Measurements from ENCODE around the gene BCO1.

BCO1 gene

DNA sequence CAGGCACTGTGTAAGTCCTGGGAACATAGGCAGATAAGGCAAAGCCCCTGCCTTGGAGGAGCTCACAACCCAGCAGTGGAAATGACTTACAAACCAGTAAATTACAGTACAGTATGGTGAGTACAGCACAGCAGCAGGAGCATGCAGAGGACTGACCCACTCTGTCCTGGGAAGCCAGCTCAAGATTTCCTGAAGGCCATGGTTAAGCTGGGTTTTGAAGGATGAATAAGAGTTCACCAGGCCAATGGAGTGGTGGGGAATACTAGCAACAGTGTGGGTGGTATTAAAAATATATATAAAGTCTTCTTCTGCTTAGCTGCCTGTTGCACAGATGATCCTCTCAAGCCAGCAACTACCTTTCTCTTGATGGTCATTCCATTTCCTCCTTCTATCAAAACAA lies 73.3 kb downstream of the BCO1 start:
- no peak for TF ChIP-seq CTCF (IDR thresholded peaks at IDR 0.05; ENCODE audit: low read depth, low read length)
- H3K4me3 ChIP-seq (ENCODE audit: low read depth, low read length), result no peak overlapping the region

- H3K4me3 ChIP-seq (ENCODE audit: low read depth, low read length), result peak overlapping the region; percentile 93
- TF ChIP-seq CTCF (IDR thresholded peaks at IDR 0.05; ENCODE audit: low read depth, low read length), result no peak
Observed at GRCh38 chr16:81313701-81314602, 75.5 kb downstream of the BCO1 start.

DNA sequence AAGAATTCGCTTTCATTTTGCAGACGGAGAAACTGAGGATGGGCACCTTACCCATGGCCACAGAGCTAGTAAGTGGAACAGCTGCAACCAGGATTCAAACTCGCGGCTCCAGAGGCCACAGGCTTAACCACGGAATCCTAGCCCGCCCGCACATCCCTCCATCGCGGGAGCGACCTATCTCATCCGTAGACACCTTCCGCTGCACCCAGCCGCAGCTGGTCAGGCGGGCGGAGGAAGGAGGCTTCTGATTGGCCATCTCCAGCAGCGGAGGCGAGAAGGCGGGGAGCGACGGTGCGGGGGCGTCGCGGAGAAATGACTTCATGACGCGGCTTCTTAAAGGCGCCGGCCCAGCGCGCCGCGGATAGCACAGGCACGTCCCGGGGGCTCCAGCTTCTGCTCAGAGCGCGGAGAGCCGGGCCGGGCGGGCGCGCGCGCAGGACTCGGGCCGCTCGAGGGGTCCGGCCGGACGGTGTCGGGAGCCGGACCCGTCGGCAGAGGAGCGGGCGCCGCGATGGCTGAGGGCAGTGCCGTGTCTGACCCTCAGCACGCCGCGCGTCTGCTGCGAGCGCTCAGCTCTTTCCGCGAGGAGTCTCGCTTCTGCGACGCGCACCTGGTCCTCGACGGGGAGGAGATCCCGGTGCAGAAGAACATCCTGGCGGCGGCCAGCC lies 76.2 kb downstream of the BCO1 start, which contains the start of gene GAN:
Gene GAN, plus strand, starts transcription at position 360 of the 668 bp plus-strand sequence. Its CDS starts 152 bp downstream, at position 512.
- H3K4me3 ChIP-seq (ENCODE audit: low read depth, low read length), result peak within 1 kb of the TSS; percentile 93
- TF ChIP-seq CTCF (IDR thresholded peaks at IDR 0.05; ENCODE audit: low read depth, low read length), result no peak

- no peak for TF ChIP-seq CTCF (IDR thresholded peaks at IDR 0.05; ENCODE audit: low read depth, low read length)
- H3K4me3 ChIP-seq (ENCODE audit: low read depth, low read length), result peak overlapping the region; percentile 93
Observed at GRCh38 chr16:81315271-81316175, 77.0 kb downstream of the BCO1 start.

- H3K4me3 ChIP-seq (ENCODE audit: low read depth, low read length), result peak overlapping the region; percentile 93
- TF ChIP-seq CTCF (IDR thresholded peaks at IDR 0.05; ENCODE audit: low read depth, low read length), result no peak
Observed at GRCh38 chr16:81316176-81316496, 77.6 kb downstream of the BCO1 start.

DNA sequence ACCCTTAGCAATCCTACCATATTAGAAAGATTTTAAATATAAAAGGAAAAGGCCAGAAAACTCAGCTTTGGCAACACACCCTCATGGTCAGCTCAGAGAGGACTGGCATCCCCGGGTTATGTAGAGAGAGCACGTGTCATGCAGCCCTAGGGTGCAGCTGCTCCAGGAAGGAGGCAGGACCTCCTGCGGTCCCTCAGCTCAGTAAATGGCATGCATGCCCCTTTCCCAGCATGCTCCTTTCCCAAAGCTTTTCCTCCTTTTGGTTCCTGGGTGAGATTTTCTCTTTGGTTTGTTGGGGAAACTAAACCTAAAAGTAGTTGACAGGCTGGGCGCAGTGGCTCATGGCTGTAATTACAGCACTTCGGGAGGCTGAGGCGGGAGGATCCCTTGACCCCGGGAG lies 80.2 kb downstream of the BCO1 start:
- TF ChIP-seq CTCF (IDR thresholded peaks at IDR 0.05; ENCODE audit: low read depth, low read length), result no peak
- no peak overlapping the region for H3K4me3 ChIP-seq (ENCODE audit: low read depth, low read length)

All from WI38 (cell line).